CD4-positive, alpha-beta T cell (primary cell): ENCODE data around the gene PARD3B. TPM values are rescaled to one million over a fixed set of nuclear protein-coding genes. Genes with fewer than 3 reads are reported as not detected.

Experiments
- ATAC-seq: fragments of 200-7000 bp; cut with Tn5 transposase; one replicate; pipeline ENCODE4 v1.10.0; 2022; ENCODE audit warnings: mild to moderate bottlenecking; ENCODE audit not compliant: poor library complexity
- CTCF ChIA-PET: fragments of 350-600 bp; sonication (Branson Sonifier 250); formaldehyde crosslinking; loops from one replicate; lab custom pipeline; 2021; ENCODE audit warnings: antibody characterized with exemption, inconsistent platforms; lab: Charles Lee
- POLR2A ChIA-PET: fragments of 350-600 bp; sonication (Branson Sonifier 250); formaldehyde crosslinking; loops from one replicate; lab custom pipeline; 2021; ENCODE audit warnings: antibody characterized with exemption, inconsistent platforms; lab: Charles Lee
- DNase-seq, 14 experiments: peaks; one replicate each; pipeline ENCODE4 v3.0.0-alpha.2; 2013 to 2020; ENCODE audit warnings: mixed read lengths in 2 of 14
- H3K27ac ChIP-seq, 2 donors: one replicate each; pipeline versions ENCODE4 v1.5.1 to v1.7.0; 2013; ENCODE audit warnings: low read length in 2 of 2, low read depth in 1 of 2, mild to moderate bottlenecking in 1 of 2
- H3K27me3 ChIP-seq, 2 experiments: 1 replicate in 1 of 2; 2 replicates in 1 of 2; pipeline versions ENCODE4 v1.6.1 to v1.7.0; 2013; ENCODE audit warnings: low read length in 2 of 2, control low read depth in 1 of 2, mild to moderate bottlenecking in 1 of 2, moderate library complexity in 1 of 2; ENCODE audit not compliant: insufficient read depth in 2 of 2, control insufficient read depth in 1 of 2
- H3K36me3 ChIP-seq: one replicate; pipeline ENCODE4 v1.6.1; 2013; ENCODE audit warnings: low read length, control low read depth; ENCODE audit not compliant: insufficient read depth
- H3K4me1 ChIP-seq: one replicate; pipeline ENCODE4 v1.6.1; 2013; ENCODE audit warnings: low read length, control low read depth; ENCODE audit not compliant: insufficient read depth
- H3K4me3 ChIP-seq: one replicate; pipeline ENCODE4 v1.5.1; 2013; ENCODE audit warnings: mild to moderate bottlenecking, low read length, moderate library complexity
- H3K9me3 ChIP-seq, 2 experiments: 1 replicate in 1 of 2; 2 replicates in 1 of 2; pipeline versions ENCODE4 v1.6.1 to v1.7.0; 2013; ENCODE audit warnings: low read length in 2 of 2, mild to moderate bottlenecking in 2 of 2, control low read depth in 1 of 2, moderate library complexity in 1 of 2; ENCODE audit not compliant: control insufficient read depth in 1 of 2, insufficient read depth in 1 of 2
- H3K27ac Mint-ChIP-seq: one replicate; pipeline ENCODE4 v1.8.0; 2020; ENCODE audit warnings: mixed read lengths
- H3K27me3 Mint-ChIP-seq: one replicate; pipeline ENCODE4 v1.8.0; 2021; ENCODE audit warnings: mixed read lengths
- H3K36me3 Mint-ChIP-seq: one replicate; pipeline ENCODE4 v1.8.0; 2021; ENCODE audit warnings: low read depth, mixed read lengths
- H3K4me1 Mint-ChIP-seq: one replicate; pipeline ENCODE4 v1.8.0; 2021; ENCODE audit warnings: low read depth, mixed read lengths
- H3K4me3 Mint-ChIP-seq: one replicate; pipeline ENCODE4 v1.8.0; 2020; ENCODE audit warnings: mild to moderate bottlenecking, mixed read lengths
- H3K9me3 Mint-ChIP-seq: one replicate; pipeline ENCODE4 v1.8.0; 2020; ENCODE audit warnings: mixed read lengths
- CTCF ChIP-seq: fragments of 200-600 bp; IDR thresholded peaks from one replicate; pipeline ENCODE4 v1.8.0; 2022; ENCODE audit warnings: antibody characterized with exemption, mild to moderate bottlenecking
- intact Hi-C, 2 experiments: fragments of 100-400 bp; cut with DNase I in 1 of 2; cut with micrococcal nuclease in 1 of 2; formaldehyde crosslinking; loops; one replicate each; pipeline versions ENCODE4 v1.15.1 to v1.9.0; 2023 to 2025; cut with DNase I, micrococcal nuclease
- total RNA-seq, 174 experiments: library from RNA in 2 of 174; stranded (reverse) in 2 of 174; gene quantifications; one replicate each; pipeline ENCODE4 v1.2.3 and lab custom pipeline; 2021 to 2026

PARD3B gene
- total RNA-seq, 2 experiments from 2014 or later, result 0.87 to 1.9 TPM

DNA sequence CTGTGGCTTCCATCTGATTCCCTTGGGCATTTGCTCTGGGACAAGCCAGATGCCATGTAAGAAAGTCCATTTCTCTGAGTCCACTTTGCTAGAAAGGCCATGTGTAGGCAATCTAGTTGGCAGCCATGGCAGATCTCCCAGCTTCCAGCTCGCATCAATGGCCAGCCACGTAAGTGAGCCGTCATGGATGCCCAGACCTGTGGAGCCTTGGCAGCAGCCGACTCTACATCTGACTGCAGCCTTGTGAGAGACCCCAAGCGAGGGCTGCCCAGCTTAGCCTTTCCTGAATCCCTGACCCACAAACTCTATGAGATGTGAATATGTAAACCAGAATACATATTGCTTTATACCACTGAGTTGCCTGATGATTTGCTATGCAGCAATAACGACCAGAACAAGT is 533.5 kb downstream of the PARD3B start:
- ATAC-seq (no peak), DNase-seq (no peak)
- H3K27ac ChIP-seq, result peak overlapping the region; percentile 23 to 61
- no peaks in the 10 kb centered on the region for H3K27me3 Mint-ChIP-seq
- H3K36me3 Mint-ChIP-seq, result no peaks in the 10 kb centered on the region
- CTCF ChIA-PET, result no interaction called here
- no peaks in the 10 kb centered on the region for H3K36me3 ChIP-seq
- H3K27me3 ChIP-seq, result no peaks in the 10 kb centered on the region
- peaks cover 69% of the 10 kb centered on the region for H3K4me1 Mint-ChIP-seq
- no peaks in the 10 kb centered on the region for H3K9me3 ChIP-seq
- intact Hi-C loops, result loop anchor here in 1 of 2 experiments (5.0 kb wide), 1 partner anchor 39 kb away; no protein-coding TSS in a partner anchor
- peak overlapping the region; percentile 32 for H3K4me3 Mint-ChIP-seq
- POLR2A ChIA-PET, result no interaction called here
- H3K4me1 ChIP-seq, result peaks cover 12% of the 10 kb centered on the region
- TF ChIP-seq CTCF, result no peak
- peak overlapping the region; percentile 94 for H3K27ac Mint-ChIP-seq
- no peak overlapping the region for H3K4me3 ChIP-seq
- peaks cover 2% of the 10 kb centered on the region for H3K9me3 Mint-ChIP-seq

DNA sequence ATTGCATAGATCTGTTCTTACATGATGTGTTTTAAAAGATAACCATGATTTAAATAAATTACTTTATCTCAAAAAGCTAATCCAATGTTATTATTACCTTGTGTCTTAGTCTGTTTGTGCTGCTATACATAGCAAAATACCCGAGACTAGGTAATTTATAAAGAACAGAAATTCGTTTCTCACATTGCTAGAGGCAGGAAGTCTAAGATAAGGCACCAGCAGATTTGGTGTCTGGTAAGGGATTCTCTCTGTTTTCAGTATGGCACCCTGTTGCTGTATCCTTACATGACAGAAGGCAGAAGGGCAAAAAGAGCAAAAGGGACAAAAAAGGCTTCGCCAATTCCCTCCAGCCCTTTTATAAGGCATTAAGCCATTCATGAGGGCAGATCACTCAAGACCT is 533.9 kb downstream of the PARD3B start:
- H3K4me3 ChIP-seq, result no peak overlapping the region
- ATAC-seq, result no peak
- ChIA-PET CTCF (no interaction called here), POLR2A (no interaction called here)
- H3K36me3 Mint-ChIP-seq, result no peaks in the 10 kb centered on the region
- peaks cover 2% of the 10 kb centered on the region for H3K9me3 Mint-ChIP-seq
- H3K4me1 Mint-ChIP-seq, result peaks cover 72% of the 10 kb centered on the region
- peaks cover 12% of the 10 kb centered on the region for H3K4me1 ChIP-seq
- no peaks in the 10 kb centered on the region for H3K27me3 ChIP-seq
- peak in 1 of 14 experiments; percentile 2 for DNase-seq
- no peak for TF ChIP-seq CTCF
- H3K27ac ChIP-seq, result peak overlapping the region; percentile 23 to 46
- no peaks in the 10 kb centered on the region for H3K36me3 ChIP-seq
- H3K9me3 ChIP-seq, result no peaks in the 10 kb centered on the region
- peak overlapping the region; percentile 94 for H3K27ac Mint-ChIP-seq
- H3K27me3 Mint-ChIP-seq, result no peaks in the 10 kb centered on the region
- intact Hi-C loops, result loop anchor here in 1 of 2 experiments (5.0 kb wide), 1 partner anchor 38 kb away; no protein-coding TSS in a partner anchor
- no peak overlapping the region for H3K4me3 Mint-ChIP-seq

DNA sequence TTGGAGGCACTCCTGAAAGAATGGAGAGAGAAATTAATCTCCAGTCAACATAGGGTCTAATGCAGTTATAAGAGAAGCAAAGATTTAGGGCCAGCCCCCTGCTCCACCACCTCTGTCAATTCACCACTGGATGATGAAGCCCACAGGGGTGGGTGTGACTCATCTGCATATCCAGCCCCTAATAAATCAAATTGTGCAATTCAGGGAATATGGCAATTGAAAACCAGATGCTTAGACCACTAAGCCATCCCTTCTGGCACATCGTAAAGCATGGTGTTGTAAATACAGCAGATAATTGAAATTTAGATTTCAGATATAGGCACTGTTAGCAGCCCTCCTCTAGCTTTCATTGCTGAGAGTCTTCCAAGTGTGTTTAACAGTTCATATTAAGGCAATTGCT is 541.4 kb downstream of the PARD3B start:
- CTCF ChIA-PET, result no interaction called here
- Mint-ChIP-seq H3K4me3 (no peak overlapping the region), H3K4me1 (peaks cover 36% of the 10 kb centered on the region), H3K27me3 (no peaks in the 10 kb centered on the region), H3K9me3 (no peaks in the 10 kb centered on the region), H3K36me3 (no peaks in the 10 kb centered on the region), H3K27ac (no peak overlapping the region)
- Histone ChIP-seq H3K36me3 (no peaks in the 10 kb centered on the region), H3K27me3 (no peaks in the 10 kb centered on the region), H3K4me3 (no peak overlapping the region), H3K27ac (no peak overlapping the region), H3K9me3 (no peaks in the 10 kb centered on the region), H3K4me1 (no peaks in the 10 kb centered on the region)
- TF ChIP-seq CTCF, result no peak
- POLR2A ChIA-PET, result no interaction called here
- ATAC-seq (no peak), DNase-seq (no peak)
- intact Hi-C loops, result no loop called here
